ENCODE data around the gene EFNA2. TPM values are rescaled to one million over a fixed set of nuclear protein-coding genes. Genes with fewer than 3 reads are reported as not detected.
A peak's percentile ranks its signal among the peaks of the same experiment; 100 is the strongest.
"Not testable (repeated sequence)": the region's sequence is repeated elsewhere in the genome, so short reads cannot be mapped to it uniquely, and the experiment has no call there.

Gene EFNA2
- total RNA-seq, 1 experiment from 2014 or later = 1.0 TPM

DNA sequence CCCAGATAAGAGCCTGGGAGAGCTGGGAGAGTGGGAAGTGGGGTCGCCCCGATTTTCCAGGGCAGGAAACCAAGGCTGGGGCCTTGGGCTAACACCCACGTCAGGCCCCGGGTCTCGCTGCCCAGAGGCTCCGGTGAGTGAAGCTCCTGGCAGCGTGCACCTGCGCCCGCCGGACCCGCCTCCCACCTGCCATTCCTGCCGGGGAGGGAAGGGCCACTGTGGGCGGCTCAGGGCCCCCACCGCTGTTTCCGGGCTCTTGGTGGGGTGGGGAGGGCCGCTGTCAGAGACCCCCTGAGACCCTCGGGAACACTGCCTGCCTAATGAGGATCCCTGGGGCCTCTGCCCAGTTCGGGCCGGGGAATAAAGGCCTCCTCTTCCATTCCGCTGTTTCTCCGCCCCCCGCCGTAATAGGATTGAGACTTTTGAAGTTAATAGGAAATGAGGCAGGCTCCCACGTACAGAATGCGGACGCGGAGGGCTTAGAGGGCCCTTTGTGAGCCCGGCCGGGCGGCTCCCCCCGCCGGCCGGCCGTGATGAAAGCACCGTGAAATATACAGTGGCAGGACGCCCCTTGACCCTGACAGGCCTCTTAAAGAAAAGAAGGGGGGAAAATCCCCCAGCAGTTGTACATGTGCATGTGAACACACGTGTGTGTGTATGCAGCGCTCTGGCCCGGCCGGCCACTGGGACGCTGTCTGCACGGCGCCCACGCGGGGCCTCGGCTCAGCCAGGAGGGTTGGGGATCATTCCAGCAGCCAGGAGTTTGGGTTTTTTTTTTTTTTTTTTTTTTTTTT, 33.2 kb downstream of the EFNA2 start:
- no peak for DNase-seq (ENCODE audit: low spot score)

DNA sequence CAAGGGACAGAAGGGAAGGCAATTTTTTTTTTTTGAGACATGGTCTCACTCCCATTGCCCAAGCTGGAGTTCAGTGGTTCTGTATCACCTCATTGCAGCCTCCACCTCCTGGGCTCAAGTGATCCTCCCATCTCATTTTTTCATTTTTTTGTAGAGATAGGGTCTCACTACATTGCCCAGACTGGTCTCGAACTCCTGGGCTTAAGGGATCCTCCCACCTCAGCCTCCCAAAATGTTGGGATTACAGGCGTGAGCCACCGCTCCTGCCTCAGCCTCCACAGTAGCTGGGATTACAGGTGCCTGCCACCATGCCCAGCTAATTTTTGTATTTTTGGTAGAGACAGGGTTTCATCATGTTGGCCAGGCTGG, 34.6 kb downstream of the EFNA2 start:
- not testable (repeated sequence) for DNase-seq (ENCODE audit: low spot score)

DNA sequence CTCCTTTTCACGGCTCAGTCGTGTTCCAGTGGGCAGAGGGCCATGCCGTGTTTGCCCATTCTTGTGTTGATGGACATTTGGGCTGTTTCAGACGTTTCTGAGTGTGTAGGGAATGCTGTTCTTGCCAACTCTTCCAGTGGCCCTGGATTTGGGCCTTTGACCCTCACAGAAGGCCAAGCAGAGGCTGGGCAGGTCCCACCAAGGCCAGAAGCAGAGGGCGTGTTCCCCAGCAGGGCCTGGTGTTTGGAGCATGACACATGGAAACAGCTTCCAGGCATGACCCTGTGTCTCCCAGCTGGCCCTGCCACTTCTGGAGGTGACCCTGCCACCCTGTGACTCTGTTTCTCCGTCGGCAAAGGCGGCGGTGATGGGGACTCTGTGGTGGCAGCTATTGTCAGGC, 35.9 kb downstream of the EFNA2 start:
- DNase-seq (ENCODE audit: low spot score) = no peak

DNA sequence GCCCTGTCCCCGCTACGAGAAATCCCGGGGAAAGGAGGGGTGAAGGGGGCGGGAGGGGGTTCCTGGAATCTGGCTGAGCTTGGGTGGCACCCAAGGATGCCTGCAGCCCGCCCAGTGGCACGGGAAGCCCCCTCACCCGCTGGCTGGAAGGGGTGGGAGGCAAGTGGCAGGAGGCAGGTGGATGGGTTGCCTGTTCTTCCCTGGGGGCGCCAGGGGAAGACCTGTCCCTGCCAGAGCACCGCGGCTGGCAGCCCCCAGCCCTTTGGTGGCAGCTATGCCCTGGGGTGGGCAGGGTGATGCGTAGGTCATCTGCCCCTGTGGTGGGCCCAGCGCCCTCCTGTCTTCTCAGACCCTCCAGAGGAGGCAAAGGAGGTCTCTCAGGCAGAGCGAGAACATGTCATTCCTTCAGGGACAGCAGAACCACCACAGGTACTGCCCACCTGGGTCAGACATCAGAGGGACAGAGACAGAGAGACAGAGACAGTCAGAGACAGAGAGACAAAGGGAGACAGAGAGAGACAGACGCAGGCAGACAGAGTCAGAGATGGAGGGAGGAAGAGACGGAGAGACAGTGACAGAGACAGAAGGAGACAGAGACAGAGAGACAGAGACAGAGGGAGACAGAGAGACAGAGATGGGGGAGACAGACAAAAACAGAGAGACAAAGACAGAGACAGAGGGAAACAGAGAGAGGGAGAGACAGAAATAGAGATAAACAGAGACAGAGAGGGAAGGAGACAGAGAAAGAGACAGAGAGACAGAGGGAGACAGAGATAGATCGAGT, 36.7 kb downstream of the EFNA2 start:
- DNase-seq (ENCODE audit: low spot score) = no peak

DNA sequence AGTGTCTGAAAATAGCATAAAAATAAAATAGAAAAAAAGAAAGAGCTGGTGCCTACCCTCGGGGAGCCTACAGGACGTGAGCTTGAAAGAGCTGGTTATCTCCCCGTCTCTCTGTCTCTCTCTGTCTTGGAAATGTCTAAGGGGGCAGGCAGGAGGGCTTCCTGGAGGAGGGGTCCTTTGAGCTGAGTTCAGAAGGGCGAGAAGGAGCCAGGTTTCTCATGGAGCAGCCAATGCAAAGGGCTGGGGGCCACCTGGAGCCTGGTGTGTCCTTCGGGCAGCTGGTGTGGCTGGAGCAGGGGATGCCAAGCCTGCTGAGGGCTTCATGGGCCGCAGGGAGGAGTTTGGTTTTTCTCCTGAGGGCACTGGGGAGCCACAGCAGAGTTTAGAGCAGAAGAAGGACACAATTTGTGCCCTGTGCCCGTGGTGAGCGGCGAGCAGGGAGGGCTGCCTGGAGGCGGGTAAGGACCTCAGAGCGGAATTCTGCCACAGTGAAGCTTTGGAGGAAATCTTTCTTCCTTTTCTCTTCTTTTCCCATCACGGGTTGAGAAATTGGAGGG, 38.7 kb downstream of the EFNA2 start:
- no peak for DNase-seq (ENCODE audit: low spot score)

DNA sequence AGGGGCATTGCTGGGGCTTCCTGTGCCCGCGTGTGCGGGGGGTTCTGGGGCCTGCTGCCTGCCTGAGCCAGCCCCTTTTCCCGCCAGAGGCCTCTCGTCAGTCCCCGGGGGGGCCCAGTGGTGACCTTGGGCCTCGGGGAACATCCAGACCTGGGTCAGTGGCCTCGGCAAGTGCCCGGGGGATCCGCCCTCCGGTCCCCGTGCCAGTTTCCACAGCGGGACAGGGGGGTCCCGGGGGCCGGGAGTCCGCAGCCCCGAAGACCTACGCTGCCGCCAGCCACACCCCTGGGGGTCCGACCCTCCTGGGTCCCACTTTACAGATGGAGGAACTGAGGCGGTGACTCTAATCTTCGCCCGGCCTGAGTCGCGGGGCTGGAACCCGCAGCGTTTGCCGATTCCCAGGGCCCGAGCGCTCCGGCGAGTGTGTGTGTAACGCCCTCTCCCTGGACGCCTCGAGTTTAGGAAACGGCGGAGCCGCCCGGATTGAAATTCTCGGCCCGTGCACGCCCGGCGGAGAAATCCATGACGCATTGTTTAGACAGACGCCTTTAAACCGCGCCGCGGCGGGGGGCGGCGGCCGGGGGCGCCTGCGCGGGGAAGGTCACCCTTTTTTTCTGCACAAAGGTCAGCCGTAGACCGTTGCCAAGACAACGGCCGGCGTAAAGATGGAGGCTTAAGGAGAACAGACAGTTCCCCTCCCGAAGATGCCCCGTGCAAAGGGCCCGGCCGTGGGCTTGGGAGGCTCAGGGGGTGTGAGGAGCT, 39.3 kb downstream of the EFNA2 start:
- DNase-seq (ENCODE audit: low spot score) = peak; percentile 38

DNA sequence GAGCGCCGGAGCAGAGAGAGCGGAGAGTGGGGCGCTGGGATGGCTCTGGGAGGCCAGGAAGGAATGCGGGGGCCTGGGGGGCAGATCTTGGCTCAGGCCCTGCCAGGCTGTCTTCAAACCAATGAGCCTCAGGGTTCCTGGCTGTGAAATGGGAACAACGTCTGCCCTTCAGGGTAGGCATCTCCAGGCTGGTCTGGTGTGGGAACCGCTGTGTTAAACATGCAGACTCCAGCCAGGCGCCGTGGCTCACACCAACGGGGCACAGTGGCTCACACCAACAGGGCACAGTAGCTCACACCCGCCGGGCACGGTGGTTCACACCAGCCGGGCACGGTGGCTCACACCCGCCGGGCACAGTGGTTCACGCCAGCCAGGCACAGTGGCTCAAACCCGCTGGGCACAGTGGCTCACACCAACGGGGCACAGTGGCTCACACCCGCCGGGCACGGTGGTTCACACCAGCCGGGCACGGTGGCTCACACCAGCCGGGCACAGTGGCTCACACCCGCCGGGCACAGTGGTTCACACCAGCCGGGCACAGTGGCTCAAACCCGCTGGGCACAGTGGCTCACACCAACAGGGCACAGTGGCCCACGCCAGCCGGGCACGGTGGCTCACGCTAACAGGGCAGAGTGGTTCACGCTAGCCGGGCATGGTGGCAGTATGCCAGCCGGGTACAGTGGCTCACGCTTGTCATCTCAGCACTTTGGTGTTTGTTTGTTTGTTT, 40.1 kb downstream of the EFNA2 start:
- DNase-seq (ENCODE audit: low spot score) = no peak

DNA sequence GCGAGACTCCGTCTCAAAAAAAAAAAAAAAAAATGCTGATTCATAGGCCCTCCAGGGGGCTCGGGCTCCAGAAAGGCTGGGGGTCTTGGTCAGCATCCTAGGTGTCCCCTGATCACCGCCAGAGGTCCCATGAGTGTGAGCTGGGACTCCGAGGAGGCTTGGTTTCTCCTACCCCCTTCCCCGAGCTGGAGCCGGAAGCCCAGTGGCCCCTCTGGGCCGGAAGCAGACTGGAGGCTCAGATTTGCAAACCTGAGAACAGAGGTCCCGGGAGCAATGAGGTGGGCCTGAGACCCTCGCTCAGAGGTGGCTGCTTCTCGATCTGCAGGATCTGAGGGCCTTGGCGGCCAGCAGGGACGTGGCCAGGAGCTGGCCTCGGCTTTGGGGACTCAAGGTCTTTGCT, 41.5 kb downstream of the EFNA2 start:
- no peak for DNase-seq (ENCODE audit: low spot score)

DNA sequence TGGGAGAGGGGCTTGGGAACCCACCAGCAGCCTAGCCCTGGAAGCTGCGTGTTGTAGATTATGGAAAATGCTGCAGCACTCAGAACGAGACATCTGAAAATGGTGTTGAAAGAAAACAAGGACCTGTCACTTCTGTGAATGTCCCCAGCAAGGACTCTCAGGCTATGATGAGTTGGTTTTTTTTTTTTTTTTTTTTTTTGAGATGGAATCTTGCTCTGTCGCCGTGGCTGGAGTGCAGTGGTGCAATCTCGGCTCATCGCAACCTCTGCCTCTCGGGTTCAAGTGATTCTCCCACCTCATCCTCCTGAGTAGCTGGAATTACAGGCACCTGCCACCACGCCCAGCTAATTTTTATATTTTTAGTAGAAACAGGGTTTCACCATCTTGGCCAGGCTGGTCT, 46.5 kb downstream of the EFNA2 start:
- not testable (repeated sequence) for DNase-seq (ENCODE audit: low spot score)

DNA sequence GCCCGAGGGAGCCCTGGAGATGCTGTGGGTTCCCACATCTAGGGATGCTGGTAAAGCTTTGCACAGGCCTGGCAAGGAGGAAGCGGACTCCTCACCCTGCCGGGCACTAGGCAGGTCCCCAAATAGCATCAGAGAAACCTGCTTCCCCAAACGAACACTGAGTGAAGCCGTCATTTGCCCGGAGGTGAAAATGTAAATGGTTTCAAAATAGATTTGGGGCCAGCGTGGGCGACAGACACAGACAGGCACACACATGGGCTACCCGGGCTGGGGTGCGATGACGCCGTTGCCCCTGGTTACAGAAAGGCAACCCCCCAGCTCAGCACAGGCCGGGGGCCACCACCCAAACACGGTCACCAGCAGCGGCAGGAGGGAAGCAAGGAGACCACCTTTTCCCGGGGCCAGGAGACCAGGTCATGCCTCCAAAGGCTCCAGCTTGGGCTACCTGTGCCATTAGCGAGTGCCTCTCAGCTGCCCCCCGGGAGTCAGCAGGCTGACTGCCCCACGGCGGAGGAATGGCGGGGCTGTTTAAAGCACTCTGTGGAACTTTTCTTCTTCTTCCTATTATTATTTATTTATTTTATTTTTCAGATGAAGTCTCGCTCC, 50.5 kb downstream of the EFNA2 start:
- DNase-seq (ENCODE audit: low spot score) = no peak

DNA sequence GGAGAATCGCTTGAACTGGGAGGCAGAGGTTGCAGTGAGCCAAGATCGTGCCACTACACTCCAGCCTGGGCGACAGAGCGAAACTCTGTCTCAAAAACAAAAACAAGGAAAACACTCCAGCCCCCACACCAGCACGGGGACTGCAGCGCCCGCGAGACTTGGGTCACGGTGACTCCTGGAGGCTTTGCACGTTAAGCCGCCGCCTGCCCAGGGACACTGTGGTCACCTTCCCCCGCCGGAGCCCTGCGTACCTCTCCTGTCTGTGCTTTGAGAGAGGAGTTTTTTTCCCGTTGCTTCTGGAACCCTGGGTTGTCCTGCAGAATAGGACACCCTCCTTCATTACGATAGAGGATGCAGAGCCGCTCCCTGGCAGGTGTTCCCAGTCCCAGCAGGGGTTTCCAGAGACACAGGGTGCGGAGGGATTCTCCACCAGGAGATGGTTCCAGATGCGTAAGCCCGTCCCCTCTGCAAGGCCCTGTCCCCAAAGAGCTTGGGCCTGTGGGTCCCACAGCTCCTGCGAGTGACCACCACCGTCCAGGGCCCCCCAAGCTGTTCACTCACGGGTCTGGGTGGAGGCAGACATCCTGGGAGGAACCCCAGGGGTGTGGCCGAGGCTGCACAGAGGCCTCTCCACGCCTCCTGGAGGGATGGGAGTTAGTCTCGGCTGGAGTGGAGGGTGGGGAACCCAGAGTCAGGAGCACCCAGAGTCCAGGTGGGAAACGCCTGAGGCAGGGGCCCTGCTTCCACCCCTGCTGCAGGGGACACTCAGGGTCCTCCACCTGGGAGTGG, 55.2 kb downstream of the EFNA2 start:
- DNase-seq (ENCODE audit: low spot score) = no peak

DNA sequence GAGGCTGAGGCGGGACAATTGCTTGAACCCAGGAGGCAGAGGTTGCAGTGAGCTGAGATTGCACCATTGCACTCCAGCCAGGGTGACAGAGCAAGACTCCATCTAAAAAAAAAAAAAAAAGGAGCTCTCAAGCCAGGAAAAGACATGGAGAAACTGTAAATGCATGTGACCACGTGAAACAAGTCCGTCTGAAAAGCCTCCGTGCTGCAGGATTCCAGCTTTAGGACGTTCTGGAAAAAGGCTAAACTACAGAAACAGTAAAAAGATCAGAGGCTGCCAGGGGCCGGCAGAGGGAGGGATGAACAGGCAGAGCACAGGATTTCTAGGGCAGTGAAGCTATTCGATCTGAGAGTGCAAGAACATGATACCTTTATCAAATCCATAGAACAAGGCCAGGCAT, 57.4 kb downstream of the EFNA2 start:
- no peak for DNase-seq (ENCODE audit: low spot score)

DNA sequence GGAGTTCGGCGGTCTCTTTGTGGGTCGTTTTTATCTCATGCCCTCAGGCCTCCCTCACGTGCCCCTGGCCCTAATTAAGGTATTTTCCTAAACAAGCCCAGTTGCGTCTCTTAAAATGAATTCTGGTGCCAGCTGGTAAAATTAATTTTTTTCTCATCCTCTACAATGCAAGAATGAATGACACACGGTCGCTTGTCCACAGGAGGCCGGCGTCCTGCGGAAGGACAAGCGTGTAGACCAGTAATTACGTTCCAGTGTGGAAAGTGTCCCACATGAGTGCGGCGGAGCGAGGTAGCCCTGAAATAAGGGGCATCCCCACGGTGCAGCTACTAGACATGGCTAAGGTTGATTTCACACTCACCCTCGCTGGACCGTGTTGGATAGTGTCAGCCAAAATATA, 63.5 kb downstream of the EFNA2 start:
- no peak for DNase-seq (ENCODE audit: low spot score)

DNA sequence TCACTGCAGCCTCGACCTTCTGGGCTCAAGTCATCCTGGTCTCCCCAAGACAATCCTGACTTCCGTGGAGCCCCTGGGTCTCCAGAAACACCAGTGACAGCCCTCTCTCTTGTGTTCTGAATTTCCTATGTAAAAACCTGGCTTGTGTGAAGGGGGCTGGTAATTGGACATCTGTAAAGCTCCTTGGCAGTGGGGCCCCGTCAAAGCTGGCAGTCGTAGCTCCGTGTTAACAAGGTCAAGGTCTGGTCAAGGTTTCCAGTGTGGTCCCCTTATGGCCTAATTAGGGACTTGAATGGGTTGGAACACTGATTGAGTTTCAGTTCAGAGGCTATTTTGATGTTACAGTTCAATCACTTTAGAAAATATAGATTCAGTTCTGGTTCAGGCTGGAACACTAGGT, 65.2 kb downstream of the EFNA2 start:
- DNase-seq (ENCODE audit: low spot score) = no peak

Other genes with a start within 250 kb of the EFNA2 start
- gene ABCA7, start 245.8 kb upstream of the EFNA2 start, total RNA-seq (2014; rRNA removed; shearing (Covaris generic)) = 2.9 and 3.6 TPM in 2 replicates
- gene ARHGAP45, start 218.7 kb upstream of the EFNA2 start, total RNA-seq (2014; rRNA removed; shearing (Covaris generic)) = 2.4 and 3.2 TPM in 2 replicates
- gene POLR2E, start 190.5 kb upstream of the EFNA2 start, total RNA-seq (2014; rRNA removed; shearing (Covaris generic)) = 237 and 244 TPM in 2 replicates
- 470 and 493 TPM in 2 replicates for gene GPX4, start 181.9 kb upstream of the EFNA2 start, total RNA-seq (2014; rRNA removed; shearing (Covaris generic))
- gene SBNO2, start 111.6 kb upstream of the EFNA2 start, total RNA-seq (2014; rRNA removed; shearing (Covaris generic)) = 8.6 and 14.8 TPM in 2 replicates
- gene STK11, start 80.1 kb upstream of the EFNA2 start, total RNA-seq (2014; rRNA removed; shearing (Covaris generic)) = 17.4 and 28.7 TPM in 2 replicates
- gene CBARP, start 47.9 kb upstream of the EFNA2 start, total RNA-seq (2014; rRNA removed; shearing (Covaris generic)) = 0.37 and 1.2 TPM in 2 replicates
- gene ATP5F1D, start 44.1 kb upstream of the EFNA2 start, total RNA-seq (2014; rRNA removed; shearing (Covaris generic)) = 34.9 and 37.0 TPM in 2 replicates
- gene MIDN, start 37.3 kb upstream of the EFNA2 start, total RNA-seq (2014; rRNA removed; shearing (Covaris generic)) = 2.4 and 4.2 TPM in 2 replicates
- 196 and 197 TPM in 2 replicates for gene CIRBP, start 16.5 kb upstream of the EFNA2 start, total RNA-seq (2014; rRNA removed; shearing (Covaris generic))
- 49.8 and 59.5 TPM in 2 replicates for gene FAM174C, start 10.3 kb upstream of the EFNA2 start, total RNA-seq (2014; rRNA removed; shearing (Covaris generic))
- 67.9 and 87.2 TPM in 2 replicates for gene NDUFS7, start 98.0 kb downstream of the EFNA2 start, total RNA-seq (2014; rRNA removed; shearing (Covaris generic))
- gene GAMT, start 115.7 kb downstream of the EFNA2 start, total RNA-seq (2014; rRNA removed; shearing (Covaris generic)) = 15.5 and 18.9 TPM in 2 replicates
- gene DAZAP1, start 121.7 kb downstream of the EFNA2 start, total RNA-seq (2014; rRNA removed; shearing (Covaris generic)) = 47.6 and 59.4 TPM in 2 replicates
- 1,025 and 1,178 TPM in 2 replicates for gene RPS15, start 152.5 kb downstream of the EFNA2 start, total RNA-seq (2014; rRNA removed; shearing (Covaris generic))
- gene APC2, start 164.2 kb downstream of the EFNA2 start, total RNA-seq (2014; rRNA removed; shearing (Covaris generic)) = 0.02 and 1.5 TPM in 2 replicates
- 7.9 and 10.5 TPM in 2 replicates for gene C19orf25, start 193.3 kb downstream of the EFNA2 start, total RNA-seq (2014; rRNA removed; shearing (Covaris generic))
- gene PCSK4, start 204.5 kb downstream of the EFNA2 start, total RNA-seq (2014; rRNA removed; shearing (Covaris generic)) = 0.31 TPM in 1 of 2 replicates, not detected in the other
- gene REEP6, start 205.3 kb downstream of the EFNA2 start, total RNA-seq (2014; rRNA removed; shearing (Covaris generic)) = 0.92 and 1.2 TPM in 2 replicates
- gene ADAMTSL5, start 227.1 kb downstream of the EFNA2 start, total RNA-seq (2014; rRNA removed; shearing (Covaris generic)) = 0.72 and 1.8 TPM in 2 replicates
- gene PLK5, start 238.2 kb downstream of the EFNA2 start, total RNA-seq (2014; rRNA removed; shearing (Covaris generic)) = not detected in 2 replicates